HFFc6 (cell line): ENCODE data around the gene CELF6. TPM values are rescaled to one million over a fixed set of nuclear protein-coding genes. Genes with fewer than 3 reads are reported as not detected.
"Not testable (repeated sequence)": the region's sequence is repeated elsewhere in the genome, so short reads cannot be mapped to it uniquely, and the experiment has no call there.

ENCODE experiments used
- DNase-seq: peaks from one replicate; pipeline ENCODE4 v3.0.0-alpha.2; 2018
- H3K27ac Mint-ChIP-seq: 2 replicates; pipeline ENCODE4 v1.8.0; 2020; ENCODE audit warnings: mild to moderate bottlenecking, mixed read lengths
- H3K27me3 Mint-ChIP-seq: 2 replicates; pipeline ENCODE4 v1.8.0; 2021; ENCODE audit warnings: mild to moderate bottlenecking, moderate library complexity, mixed read lengths; ENCODE audit not compliant: insufficient read depth
- H3K36me3 Mint-ChIP-seq: 2 replicates; pipeline ENCODE4 v1.8.0; 2021; ENCODE audit warnings: low read depth, mixed read lengths
- H3K4me1 Mint-ChIP-seq: 2 replicates; pipeline ENCODE4 v1.8.0; 2020; ENCODE audit warnings: low read depth, mixed read lengths
- H3K4me3 Mint-ChIP-seq: 2 replicates; pipeline ENCODE4 v1.8.0; 2020; ENCODE audit warnings: mild to moderate bottlenecking, moderate library complexity, mixed read lengths
- H3K9me3 Mint-ChIP-seq: 2 replicates; pipeline ENCODE4 v1.8.0; 2020; ENCODE audit warnings: mild to moderate bottlenecking, mixed read lengths
- total RNA-seq, 6 experiments: library from RNA; stranded (reverse); fragmentation: NEBNext Ultra II Directional; extraction: Animal tissue kit (Norgen Biotek cat#: 25700); gene quantifications; 2 replicates in 1 of 6; 3 replicates in 5 of 6; pipeline ENCODE4 v1.2.3, GENCODE V29; 2021
- TF ChIP-seq, protein P1 (sequence below): fragments of 200-600 bp; sonication (generic); IDR thresholded peaks from 2 replicates; pipeline ENCODE4 v1.5.0; 2021; ENCODE audit warnings: antibody characterized with exemption, mild to moderate bottlenecking

CELF6 gene
- total RNA-seq, 6 experiments from 2014 or later, result 0.11 to 0.14 (median 0.12) TPM; not detected in 2

DNA sequence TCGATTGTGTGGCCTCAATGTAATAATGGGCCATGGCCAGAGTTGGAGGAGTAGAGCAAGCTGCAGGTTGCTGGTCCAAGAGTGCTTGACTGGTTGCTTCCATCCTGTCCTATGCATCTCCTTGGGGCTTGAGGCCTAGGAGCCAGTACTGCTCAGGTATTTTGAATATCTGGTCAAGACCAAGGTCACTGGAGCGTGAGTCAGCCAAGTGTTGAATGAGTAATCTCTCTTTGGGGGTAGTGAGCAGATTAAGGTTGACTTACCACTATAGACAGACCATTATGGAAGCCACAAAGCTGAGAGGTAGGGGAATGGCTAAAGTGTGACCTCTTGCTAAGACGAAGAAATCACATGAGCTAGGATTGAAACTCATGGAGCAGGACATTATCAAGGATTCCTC is 38.2 kb downstream of the CELF6 start:
- Mint-ChIP-seq H3K27me3 (peaks cover 16% of the 10 kb centered on the region), H3K4me3 (no peak overlapping the region), H3K9me3 (no peaks in the 10 kb centered on the region), H3K4me1 (peaks cover 14% of the 10 kb centered on the region), H3K36me3 (no peaks in the 10 kb centered on the region), H3K27ac (no peak overlapping the region)
- TF ChIP-seq, protein P1, sequence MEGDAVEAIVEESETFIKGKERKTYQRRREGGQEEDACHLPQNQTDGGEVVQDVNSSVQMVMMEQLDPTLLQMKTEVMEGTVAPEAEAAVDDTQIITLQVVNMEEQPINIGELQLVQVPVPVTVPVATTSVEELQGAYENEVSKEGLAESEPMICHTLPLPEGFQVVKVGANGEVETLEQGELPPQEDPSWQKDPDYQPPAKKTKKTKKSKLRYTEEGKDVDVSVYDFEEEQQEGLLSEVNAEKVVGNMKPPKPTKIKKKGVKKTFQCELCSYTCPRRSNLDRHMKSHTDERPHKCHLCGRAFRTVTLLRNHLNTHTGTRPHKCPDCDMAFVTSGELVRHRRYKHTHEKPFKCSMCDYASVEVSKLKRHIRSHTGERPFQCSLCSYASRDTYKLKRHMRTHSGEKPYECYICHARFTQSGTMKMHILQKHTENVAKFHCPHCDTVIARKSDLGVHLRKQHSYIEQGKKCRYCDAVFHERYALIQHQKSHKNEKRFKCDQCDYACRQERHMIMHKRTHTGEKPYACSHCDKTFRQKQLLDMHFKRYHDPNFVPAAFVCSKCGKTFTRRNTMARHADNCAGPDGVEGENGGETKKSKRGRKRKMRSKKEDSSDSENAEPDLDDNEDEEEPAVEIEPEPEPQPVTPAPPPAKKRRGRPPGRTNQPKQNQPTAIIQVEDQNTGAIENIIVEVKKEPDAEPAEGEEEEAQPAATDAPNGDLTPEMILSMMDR, result no peak
- DNase-seq, result no peak

DNA sequence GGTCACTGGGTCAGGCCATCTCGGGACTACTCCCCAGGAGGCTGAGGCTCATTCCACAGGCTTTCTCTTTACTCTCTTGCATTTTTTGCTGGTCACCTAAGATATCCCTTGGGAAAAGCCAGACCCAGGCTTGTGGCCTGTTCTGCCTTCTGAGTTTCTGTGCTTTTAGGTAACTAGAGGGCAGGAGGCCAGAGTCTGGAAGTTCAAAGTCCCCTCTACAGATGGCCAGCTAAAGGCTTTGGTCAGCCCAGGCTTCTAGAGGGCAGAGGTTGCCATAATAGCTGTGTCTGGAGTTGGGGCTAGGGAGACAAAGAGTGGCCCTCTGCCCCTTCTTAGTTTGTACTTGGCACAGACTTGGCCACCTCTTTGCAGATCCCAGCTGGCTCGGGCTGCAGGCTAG is 39.2 kb downstream of the CELF6 start:
- H3K27ac Mint-ChIP-seq, result no peak overlapping the region
- no peaks in the 10 kb centered on the region for H3K9me3 Mint-ChIP-seq
- no peak for DNase-seq
- H3K36me3 Mint-ChIP-seq, result no peaks in the 10 kb centered on the region
- TF ChIP-seq, protein P1, result no peak
- no peak overlapping the region for H3K4me3 Mint-ChIP-seq
- peaks cover 20% of the 10 kb centered on the region for H3K4me1 Mint-ChIP-seq
- peaks cover 16% of the 10 kb centered on the region for H3K27me3 Mint-ChIP-seq

- no peak overlapping the region for H3K27ac Mint-ChIP-seq
- peaks cover 19% of the 10 kb centered on the region for H3K4me1 Mint-ChIP-seq
- peaks cover 16% of the 10 kb centered on the region for H3K27me3 Mint-ChIP-seq
- no peak for DNase-seq
- H3K9me3 Mint-ChIP-seq, result no peaks in the 10 kb centered on the region
- no peaks in the 10 kb centered on the region for H3K36me3 Mint-ChIP-seq
- TF ChIP-seq, protein P1, result no peak
- H3K4me3 Mint-ChIP-seq, result no peak overlapping the region
Measured at GRCh38 chr15:72278737-72279136, 41.2 kb downstream of the CELF6 start.

DNA sequence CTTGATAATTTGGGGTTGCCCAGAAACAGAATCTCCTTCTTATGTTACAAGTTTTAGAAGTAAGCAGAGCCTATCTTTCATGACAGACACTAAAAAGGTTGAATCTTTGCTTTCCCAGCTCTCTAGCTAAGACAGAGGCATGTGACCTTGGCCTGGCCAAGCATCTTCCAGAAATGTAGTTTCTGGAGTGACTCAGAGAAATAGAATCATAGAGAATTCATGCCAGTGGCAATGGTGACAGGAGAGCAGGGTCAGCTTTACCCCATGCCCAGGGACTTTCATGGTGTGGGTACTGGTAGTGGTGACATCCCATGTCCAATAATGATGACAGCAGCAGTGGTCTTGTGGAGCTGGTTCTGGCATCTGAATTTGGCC is 43.6 kb downstream of the CELF6 start:
- peaks cover 28% of the 10 kb centered on the region for H3K4me1 Mint-ChIP-seq
- DNase-seq, result peak; percentile 36
- H3K4me3 Mint-ChIP-seq, result no peak overlapping the region
- peak overlapping the region; percentile 4; the same call in 1 of the 2 replicates for H3K27ac Mint-ChIP-seq
- H3K36me3 Mint-ChIP-seq, result no peaks in the 10 kb centered on the region
- peaks cover 18% of the 10 kb centered on the region for H3K27me3 Mint-ChIP-seq
- H3K9me3 Mint-ChIP-seq, result no peaks in the 10 kb centered on the region
- TF ChIP-seq, protein P1, result no peak

DNA sequence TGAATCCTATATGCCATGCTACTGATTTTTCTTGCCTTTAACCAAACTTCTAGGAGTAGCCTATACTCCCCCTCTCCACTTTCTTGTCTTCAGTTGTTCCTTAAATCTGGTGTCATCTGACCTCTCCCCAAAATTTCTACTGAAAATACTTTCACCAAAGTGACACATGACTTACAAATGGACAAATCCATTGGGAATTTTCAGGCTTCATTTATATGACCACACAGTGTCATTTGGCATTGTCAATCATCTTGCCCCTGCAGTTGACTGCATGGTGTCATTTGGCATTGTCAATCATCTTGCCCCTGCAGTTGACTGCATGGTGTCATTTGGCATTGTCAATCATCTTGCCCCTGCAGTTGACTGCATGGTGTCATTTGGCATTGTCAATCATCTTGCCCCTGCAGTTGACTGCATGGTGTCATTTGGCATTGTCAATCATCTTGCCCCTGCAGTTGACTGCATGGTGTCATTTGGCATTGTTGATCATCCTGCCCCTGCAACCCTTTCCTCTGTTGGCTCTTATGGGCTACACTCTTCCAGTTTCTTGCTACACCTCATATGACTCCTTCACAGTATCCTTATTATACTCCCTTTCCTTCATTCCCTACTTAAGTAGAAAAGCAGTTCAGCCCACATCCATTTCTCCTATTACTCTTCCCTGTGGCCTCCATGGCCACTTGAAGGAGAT is 44.2 kb downstream of the CELF6 start:
- not testable (repeated sequence) for H3K36me3 Mint-ChIP-seq, DNase-seq, H3K9me3 Mint-ChIP-seq, H3K4me3 Mint-ChIP-seq
- H3K27me3 Mint-ChIP-seq, result peaks cover 15% of the 10 kb centered on the region
- H3K27ac Mint-ChIP-seq, result peak overlapping the region; percentile 4; the same call in 1 of the 2 replicates
- H3K4me1 Mint-ChIP-seq, result peaks cover 34% of the 10 kb centered on the region

DNA sequence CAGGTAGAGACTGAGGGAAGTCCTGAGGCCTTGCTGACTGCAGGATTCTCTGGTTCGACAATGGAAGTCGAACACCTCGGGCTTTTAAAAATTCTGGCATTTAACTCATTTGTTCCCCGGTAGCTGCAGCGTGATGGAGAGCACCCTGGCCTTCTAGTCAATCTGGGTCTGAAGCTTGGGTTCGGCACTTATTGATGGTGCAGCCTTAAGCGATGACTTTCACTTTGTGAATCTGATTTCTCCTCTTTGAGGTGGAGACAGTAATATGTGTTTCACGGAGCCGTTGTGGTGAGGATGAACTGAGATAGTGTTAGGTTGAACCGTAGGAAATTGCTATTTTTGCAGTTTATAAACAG is 47.0 kb downstream of the CELF6 start:
- Mint-ChIP-seq H3K27ac (peak overlapping the region; percentile 80), H3K27me3 (peaks cover 9% of the 10 kb centered on the region), H3K4me3 (peak overlapping the region; percentile 85), H3K4me1 (peaks cover 44% of the 10 kb centered on the region), H3K9me3 (no peaks in the 10 kb centered on the region), H3K36me3 (peaks cover 10% of the 10 kb centered on the region; the same call in 1 of the 2 replicates)
- no peak for DNase-seq
- TF ChIP-seq, protein P1, result no peak
